Measurements from ENCODE around the gene ARID1A.

Gene ARID1A

GRCh38 chr1:26831059-26831458, 135.2 kb downstream of the ARID1A start:
- DNase-seq = no peak
